Subcutaneous abdominal adipose tissue (tissue), 5 donors: ENCODE results near the gene MGRN1.

Experiments used
- H3K27ac ChIP-seq: one replicate; pipeline ENCODE4 v1.7.0; 2013; ENCODE audit warnings: low read depth, mild to moderate bottlenecking, inconsistent platforms, low read length, moderate library complexity
- H3K27me3 ChIP-seq, 5 donors: one replicate each; pipeline ENCODE4 v1.7.0; 2013; ENCODE audit warnings: low read length in 5 of 5, inconsistent platforms in 1 of 5; ENCODE audit not compliant: control insufficient read depth in 5 of 5, insufficient read depth in 4 of 5
- H3K36me3 ChIP-seq, 5 donors: one replicate each; pipeline ENCODE4 v1.7.0; 2013; ENCODE audit warnings: low read length in 5 of 5; ENCODE audit not compliant: control insufficient read depth in 5 of 5, insufficient read depth in 5 of 5
- H3K4me1 ChIP-seq, 5 donors: one replicate each; pipeline ENCODE4 v1.7.0; 2013; ENCODE audit warnings: low read length in 5 of 5, mild to moderate bottlenecking in 3 of 5, moderate library complexity in 1 of 5; ENCODE audit not compliant: control insufficient read depth in 5 of 5, insufficient read depth in 5 of 5
- H3K4me3 ChIP-seq, 5 donors: one replicate each; pipeline ENCODE4 v1.7.0; 2013; ENCODE audit warnings: low read length in 5 of 5, low read depth in 1 of 5
- H3K9ac ChIP-seq, 5 donors: one replicate each; pipeline ENCODE4 v1.7.0; 2013; ENCODE audit warnings: low read length in 5 of 5, mild to moderate bottlenecking in 4 of 5, moderate library complexity in 3 of 5
- H3K9me3 ChIP-seq, 5 donors: one replicate each; pipeline ENCODE4 v1.7.0; 2013; ENCODE audit warnings: low read length in 5 of 5; ENCODE audit not compliant: control insufficient read depth in 5 of 5
- donor health status: healthy.
- donor health status: healthy.
- donor health status: healthy.
- donor health status: healthy.
- donor health status: healthy.

MGRN1 gene

DNA sequence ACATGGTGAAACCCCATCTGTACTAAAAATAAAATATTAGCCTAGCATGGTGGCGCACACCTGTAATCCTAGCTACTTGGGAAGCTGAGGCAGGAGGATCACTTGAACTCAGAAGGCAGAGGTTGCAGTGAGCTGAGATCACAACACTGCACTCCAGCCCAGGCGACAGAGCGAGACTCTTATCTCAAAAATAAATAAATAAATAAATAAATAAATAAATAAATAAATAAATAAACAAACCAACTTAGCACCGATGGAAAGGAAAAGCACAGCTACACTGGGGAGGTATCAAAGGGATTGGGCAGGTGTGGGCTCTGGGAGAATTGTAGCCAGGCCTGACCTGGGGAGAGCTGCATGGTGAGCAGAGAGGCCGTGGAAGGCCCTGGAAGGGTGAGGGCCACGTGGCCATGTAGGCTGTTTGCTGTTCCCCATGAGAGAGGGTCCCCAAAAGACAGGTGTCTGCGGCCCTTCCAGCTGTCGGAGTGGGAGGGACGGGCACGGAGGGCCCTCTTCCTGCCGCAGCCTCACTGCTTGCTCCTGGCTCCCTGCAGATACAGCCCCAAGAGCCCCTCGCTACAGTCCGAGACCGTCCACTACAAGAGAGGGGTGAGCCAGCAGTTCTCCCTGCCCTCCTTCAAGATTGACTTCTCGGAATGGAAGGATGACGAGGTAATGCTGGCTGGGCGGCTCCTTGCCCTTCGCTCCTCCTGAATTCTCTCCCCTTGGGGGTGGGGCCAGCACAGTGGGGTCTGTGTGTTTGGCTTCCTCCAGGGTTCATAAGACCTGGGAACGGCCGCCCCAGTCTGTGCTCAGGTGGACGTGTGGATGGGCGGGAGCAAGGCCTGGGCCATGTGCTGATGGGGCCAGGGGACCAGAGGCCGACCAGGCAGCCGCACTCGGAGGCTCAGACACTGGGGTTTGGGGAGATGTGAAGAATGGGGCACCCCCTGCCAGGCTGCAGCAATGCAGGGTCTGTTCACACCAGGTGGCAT, 32.4 kb downstream of the MGRN1 start:
- Histone ChIP-seq H3K9me3 (no peaks in the 10 kb centered on the region), H3K4me1 (peaks cover 0 to 8% (median 0%) of the 10 kb centered on the region in 5 donors), H3K27ac (no peak overlapping the region), H3K36me3 (peaks cover 0 to 94% (median 64%) of the 10 kb centered on the region in 5 donors), H3K27me3 (no peaks in the 10 kb centered on the region), H3K9ac (no peak overlapping the region), H3K4me3 (no peak overlapping the region)

- no peak overlapping the region for H3K9ac ChIP-seq
- H3K27ac ChIP-seq: no peak overlapping the region
- no peaks in the 10 kb centered on the region for H3K9me3 ChIP-seq
- peaks cover 5 to 20% (median 12%) of the 10 kb centered on the region in 5 donors for H3K4me1 ChIP-seq
- no peaks in the 10 kb centered on the region for H3K27me3 ChIP-seq
- no peak overlapping the region for H3K4me3 ChIP-seq
- H3K36me3 ChIP-seq: peaks cover 0 to 79% (median 51%) of the 10 kb centered on the region in 5 donors
These were observed 35.0 kb downstream of the MGRN1 start for GRCh38 chr16:4659363-4660353.

- Histone ChIP-seq H3K36me3 (peaks cover 0 to 74% (median 45%) of the 10 kb centered on the region in 5 donors), H3K4me1 (peaks cover 5 to 29% (median 17%) of the 10 kb centered on the region in 5 donors), H3K9ac (no peak overlapping the region), H3K9me3 (no peaks in the 10 kb centered on the region), H3K27ac (no peak overlapping the region), H3K27me3 (no peaks in the 10 kb centered on the region), H3K4me3 (no peak overlapping the region)
These were observed 35.9 kb downstream of the MGRN1 start for GRCh38 chr16:4660454-4661007.

GRCh38 chr16:4661661-4662060, 37.0 kb downstream of the MGRN1 start:
- Histone ChIP-seq H3K9ac (no peak overlapping the region), H3K36me3 (peaks cover 0 to 71% (median 44%) of the 10 kb centered on the region in 5 donors), H3K27ac (no peak overlapping the region), H3K4me3 (no peak overlapping the region), H3K27me3 (no peaks in the 10 kb centered on the region), H3K4me1 (peaks cover 5 to 31% (median 17%) of the 10 kb centered on the region in 5 donors), H3K9me3 (no peaks in the 10 kb centered on the region)

DNA sequence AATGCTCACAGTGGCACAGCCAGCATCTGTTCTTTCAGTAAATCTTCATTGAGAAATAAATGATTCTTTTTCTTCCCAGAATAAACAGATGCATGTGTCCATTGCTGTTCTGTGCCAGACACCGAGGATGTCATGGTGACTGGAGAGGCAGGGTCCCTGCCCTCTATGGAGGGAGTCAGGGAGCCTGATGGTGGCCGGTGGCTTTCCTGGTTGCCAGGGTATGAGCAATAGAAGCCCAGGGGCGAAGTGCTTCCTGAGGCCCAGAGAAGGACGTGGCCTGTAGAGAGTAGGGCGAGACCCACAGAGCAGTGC, 38.8 kb downstream of the MGRN1 start:
- Histone ChIP-seq H3K27me3 (no peaks in the 10 kb centered on the region), H3K4me3 (no peak overlapping the region), H3K36me3 (peaks cover 3 to 73% (median 49%) of the 10 kb centered on the region in 5 donors), H3K4me1 (peaks cover 5 to 31% (median 17%) of the 10 kb centered on the region in 5 donors), H3K9ac (no peak overlapping the region), H3K9me3 (no peaks in the 10 kb centered on the region), H3K27ac (no peak overlapping the region)

DNA sequence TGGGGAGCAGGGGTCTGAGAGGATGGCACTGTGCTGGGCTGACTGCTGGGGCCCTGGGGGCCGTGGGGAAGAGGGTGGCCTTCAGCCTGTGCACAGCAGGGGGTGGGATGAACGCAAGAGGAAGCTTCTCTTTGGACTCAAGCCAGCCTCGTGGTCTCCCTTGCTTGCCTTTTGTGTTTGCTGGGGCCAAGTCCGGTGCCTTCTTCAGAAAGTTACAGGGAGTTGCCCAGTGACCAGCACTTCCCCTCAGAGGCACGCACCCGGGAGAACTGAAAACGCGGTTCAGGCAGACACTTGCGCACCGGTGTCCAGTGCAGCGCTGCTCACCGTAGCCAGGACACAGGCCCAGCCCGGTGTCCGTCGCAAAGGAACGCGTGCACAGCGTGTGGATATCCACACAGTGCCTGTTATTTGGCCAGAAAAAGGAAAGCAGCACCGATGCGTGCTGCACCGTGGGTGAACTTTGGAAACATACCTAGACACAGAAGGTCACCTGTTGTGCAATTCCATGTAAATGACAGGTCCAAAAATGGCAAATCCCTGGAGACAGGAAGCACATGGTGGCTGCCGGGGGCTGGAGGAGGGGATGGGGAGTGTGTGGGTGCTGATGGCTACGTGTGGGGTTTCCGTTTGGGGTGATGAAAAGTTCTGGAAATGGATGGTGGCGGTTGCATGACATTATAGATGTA, 39.3 kb downstream of the MGRN1 start:
- no peak overlapping the region for H3K9ac ChIP-seq

GRCh38 chr16:4664538-4665418, 40.2 kb downstream of the MGRN1 start:
- H3K4me3 ChIP-seq: peak overlapping the region in 1 of 5 donors; percentile 4
- H3K27me3 ChIP-seq: no peaks in the 10 kb centered on the region
- H3K4me1 ChIP-seq: peaks cover 5 to 31% (median 17%) of the 10 kb centered on the region in 5 donors
- H3K36me3 ChIP-seq: peaks cover 8 to 72% (median 51%) of the 10 kb centered on the region in 5 donors
- H3K9ac ChIP-seq: peak overlapping the region in 1 of 5 donors; percentile 53
- no peaks in the 10 kb centered on the region for H3K9me3 ChIP-seq
- H3K27ac ChIP-seq: no peak overlapping the region

More for the DNA sequence above, 39.3 kb downstream of the MGRN1 start:
- Histone ChIP-seq H3K27me3 (no peaks in the 10 kb centered on the region), H3K27ac (no peak overlapping the region), H3K9me3 (no peaks in the 10 kb centered on the region), H3K4me3 (peak overlapping the region in 1 of 5 donors; percentile 17), H3K4me1 (peaks cover 5 to 31% (median 17%) of the 10 kb centered on the region in 5 donors), H3K36me3 (peaks cover 8 to 73% (median 49%) of the 10 kb centered on the region in 5 donors)

DNA sequence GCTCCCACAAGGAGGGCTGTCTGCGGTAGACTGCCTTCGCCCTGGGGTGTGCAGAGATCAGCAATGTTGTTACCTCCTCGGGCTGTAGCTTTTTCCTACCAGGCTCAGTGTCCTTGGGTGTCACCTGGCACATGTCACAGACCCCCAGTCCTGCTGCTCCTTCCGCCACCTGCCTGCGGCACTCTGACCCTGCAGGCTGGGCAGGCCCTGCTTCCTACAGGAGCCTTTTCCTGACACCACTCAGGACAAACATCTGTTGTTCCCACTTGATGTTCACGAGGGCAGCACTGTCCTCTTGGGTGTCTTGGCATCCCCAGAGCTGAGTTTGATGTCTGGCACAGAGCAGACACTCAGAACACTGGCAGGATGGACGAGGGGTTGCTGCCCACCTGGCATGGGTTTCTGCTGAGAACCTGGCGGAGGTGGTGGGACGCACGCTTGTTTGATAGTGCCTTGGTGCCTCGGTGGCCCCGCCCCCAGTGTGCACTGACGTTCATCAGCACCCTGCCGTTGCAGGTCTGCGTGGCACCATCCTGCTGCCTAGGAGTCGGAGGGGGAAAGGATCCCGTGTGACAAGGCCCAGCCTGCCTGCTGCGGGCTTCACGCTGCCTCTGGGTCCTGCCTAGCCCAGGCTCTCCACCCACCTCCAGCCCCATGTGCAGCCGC, 42.0 kb downstream of the MGRN1 start:
- Histone ChIP-seq H3K36me3 (peaks cover 8 to 72% (median 61%) of the 10 kb centered on the region in 5 donors), H3K27ac (no peak overlapping the region), H3K9me3 (no peaks in the 10 kb centered on the region), H3K9ac (no peak overlapping the region), H3K4me3 (no peak overlapping the region), H3K27me3 (no peaks in the 10 kb centered on the region), H3K4me1 (peaks cover 5 to 26% (median 17%) of the 10 kb centered on the region in 5 donors)
